HG03571 (cell line): Measurements from ENCODE around the gene MEGF9.
"Not testable (repeated sequence)": the region's sequence is repeated elsewhere in the genome, so short reads cannot be mapped to it uniquely, and the experiment has no call there.

Experiments
- ATAC-seq: cut with Tn5 transposase; IDR thresholded peaks from one replicate; pipeline ENCODE4 v1.9.1; 2021; ENCODE audit not compliant: unreplicated experiment

The MEGF9 gene

GRCh38 chr9:120663380-120663779, 50.9 kb downstream of the MEGF9 start:
- ATAC-seq: no peak

DNA sequence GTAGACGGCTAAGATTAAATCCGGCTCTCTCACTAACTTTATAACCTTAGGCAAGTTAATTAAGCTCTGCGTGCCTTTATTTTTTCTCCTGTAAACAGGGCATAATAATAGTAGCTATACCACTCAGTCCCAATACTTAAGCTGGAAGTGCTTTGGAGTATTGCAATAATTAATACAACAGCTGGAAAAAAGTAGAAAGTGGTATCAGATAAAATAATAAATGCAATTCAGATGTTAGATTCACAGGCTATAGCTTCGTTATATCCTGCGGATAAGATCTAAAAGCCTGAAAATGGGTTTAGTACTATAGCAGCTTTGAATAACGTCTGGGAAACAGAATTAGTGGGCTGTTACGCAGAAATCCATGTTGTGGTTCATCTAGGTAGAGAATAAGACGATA, 51.8 kb downstream of the MEGF9 start:
- ATAC-seq: no peak

GRCh38 chr9:120659676-120660075, 54.6 kb downstream of the MEGF9 start:
- no peak for ATAC-seq

- ATAC-seq: no peak
Measured at GRCh38 chr9:120659209-120659608, 55.1 kb downstream of the MEGF9 start.

GRCh38 chr9:120655005-120655622, 59.2 kb downstream of the MEGF9 start:
- no peak for ATAC-seq

- ATAC-seq: no peak
Measured at GRCh38 chr9:120654272-120654671, 60.0 kb downstream of the MEGF9 start.

DNA sequence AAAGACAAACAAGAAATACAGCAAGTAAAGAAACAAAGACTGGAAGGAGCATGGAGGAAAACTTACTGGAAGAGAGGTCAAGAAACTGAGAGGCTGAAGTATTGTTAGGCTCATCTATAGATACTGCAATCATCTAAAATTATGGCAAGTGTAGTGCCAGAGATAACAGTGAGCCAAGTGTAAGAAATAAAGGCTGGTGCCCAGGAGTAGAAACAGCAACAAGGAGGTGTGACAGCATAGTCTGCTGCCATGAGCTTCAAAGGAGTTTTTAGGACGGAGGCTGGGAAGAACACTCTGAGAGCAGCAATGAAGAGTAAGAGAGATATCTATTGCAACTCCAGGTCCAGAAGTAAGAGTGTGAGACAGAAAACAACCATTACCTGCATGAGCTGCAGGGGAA, 60.5 kb downstream of the MEGF9 start:
- ATAC-seq: no peak

DNA sequence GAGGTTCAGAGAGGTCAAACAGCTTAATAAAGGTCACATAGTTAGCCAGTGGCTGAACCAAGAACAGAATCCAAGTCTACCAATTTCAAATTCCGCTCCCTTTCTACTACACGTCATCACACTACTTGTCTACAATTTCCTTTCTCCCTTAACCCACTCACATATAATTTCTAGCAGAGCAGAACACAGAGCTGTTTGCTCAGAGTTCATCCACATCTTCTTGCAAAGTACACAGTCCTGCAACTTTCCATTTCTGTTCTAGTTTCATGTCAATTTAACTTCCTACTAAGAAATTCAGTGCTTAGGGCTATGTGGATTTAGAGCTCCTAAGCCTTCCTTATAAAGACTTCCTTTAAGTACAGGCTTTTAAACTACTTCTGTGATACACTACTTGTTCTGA, 61.3 kb downstream of the MEGF9 start:
- no peak for ATAC-seq

- no peak for ATAC-seq
Measured at GRCh38 chr9:120650352-120650751, 63.9 kb downstream of the MEGF9 start.

GRCh38 chr9:120648581-120649197, 65.6 kb downstream of the MEGF9 start:
- no peak for ATAC-seq

GRCh38 chr9:120646948-120647347, 67.3 kb downstream of the MEGF9 start:
- no peak for ATAC-seq

GRCh38 chr9:120645760-120646159, 68.5 kb downstream of the MEGF9 start:
- ATAC-seq: no peak

GRCh38 chr9:120643061-120643460, 71.2 kb downstream of the MEGF9 start:
- ATAC-seq: no peak

- ATAC-seq: no peak
Measured at GRCh38 chr9:120642129-120642770, 72.0 kb downstream of the MEGF9 start.

GRCh38 chr9:120640874-120641273, 73.4 kb downstream of the MEGF9 start:
- not testable (repeated sequence) for ATAC-seq

- ATAC-seq: no peak
Measured at GRCh38 chr9:120640380-120640779, 73.9 kb downstream of the MEGF9 start.

DNA sequence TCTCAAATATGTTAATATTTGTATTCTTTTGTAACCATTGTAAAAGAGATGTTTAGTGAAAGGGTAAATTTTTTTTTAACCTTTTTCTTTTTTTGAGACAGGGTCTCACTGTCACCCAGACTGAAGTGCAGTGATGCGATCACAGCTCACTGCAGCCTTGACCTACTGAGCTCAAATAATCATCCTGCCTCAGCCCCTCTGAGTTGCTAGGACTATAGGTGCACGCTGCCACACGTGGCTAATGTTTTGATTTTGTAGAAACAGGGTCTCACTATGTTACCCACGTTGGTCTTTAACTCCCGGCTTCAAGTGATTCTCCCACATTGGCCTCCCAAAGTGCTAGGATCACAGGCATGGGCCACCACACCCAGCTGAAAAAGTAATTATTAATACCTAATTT, 76.4 kb downstream of the MEGF9 start:
- no peak for ATAC-seq

DNA sequence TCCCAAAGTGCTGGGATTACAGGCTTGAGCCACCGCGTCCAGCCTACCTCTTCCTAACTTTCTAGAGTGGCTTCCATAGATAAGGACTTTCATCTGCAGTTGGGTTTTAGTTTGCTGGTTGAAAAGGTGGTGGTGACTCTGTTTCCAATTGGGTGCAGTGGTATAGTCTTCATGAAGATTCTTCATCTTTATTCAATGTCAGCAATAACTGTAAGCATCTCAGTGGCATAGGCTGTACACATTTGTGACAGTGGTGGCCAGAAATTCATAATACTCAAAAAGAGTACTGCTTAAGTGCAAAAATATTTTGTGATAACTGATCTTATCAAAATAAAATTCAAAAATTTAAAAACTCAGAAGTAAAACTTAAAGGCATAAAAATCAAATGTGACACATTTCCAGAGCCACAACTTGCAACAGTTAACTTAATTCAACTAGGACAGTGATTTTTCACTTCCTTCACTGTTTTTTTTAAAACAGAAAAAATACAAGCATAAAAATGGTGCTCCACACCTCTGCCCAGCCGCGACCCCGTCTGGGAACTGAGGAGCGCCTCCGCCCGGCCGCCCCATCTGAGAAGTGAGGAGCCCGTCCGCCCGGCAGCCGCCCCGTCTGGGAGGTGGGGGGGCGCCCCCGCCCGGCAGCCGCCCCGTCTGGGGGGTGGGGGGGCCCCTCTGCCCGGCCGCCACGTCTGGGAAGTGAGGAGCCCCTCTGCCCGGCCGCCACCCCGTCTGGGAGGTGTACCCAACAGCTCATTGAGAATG, 77.9 kb downstream of the MEGF9 start:
- no peak for ATAC-seq

- no peak for ATAC-seq
Measured at GRCh38 chr9:120635011-120635410, 79.3 kb downstream of the MEGF9 start.

GRCh38 chr9:120630333-120630732, 83.9 kb downstream of the MEGF9 start:
- no peak for ATAC-seq

DNA sequence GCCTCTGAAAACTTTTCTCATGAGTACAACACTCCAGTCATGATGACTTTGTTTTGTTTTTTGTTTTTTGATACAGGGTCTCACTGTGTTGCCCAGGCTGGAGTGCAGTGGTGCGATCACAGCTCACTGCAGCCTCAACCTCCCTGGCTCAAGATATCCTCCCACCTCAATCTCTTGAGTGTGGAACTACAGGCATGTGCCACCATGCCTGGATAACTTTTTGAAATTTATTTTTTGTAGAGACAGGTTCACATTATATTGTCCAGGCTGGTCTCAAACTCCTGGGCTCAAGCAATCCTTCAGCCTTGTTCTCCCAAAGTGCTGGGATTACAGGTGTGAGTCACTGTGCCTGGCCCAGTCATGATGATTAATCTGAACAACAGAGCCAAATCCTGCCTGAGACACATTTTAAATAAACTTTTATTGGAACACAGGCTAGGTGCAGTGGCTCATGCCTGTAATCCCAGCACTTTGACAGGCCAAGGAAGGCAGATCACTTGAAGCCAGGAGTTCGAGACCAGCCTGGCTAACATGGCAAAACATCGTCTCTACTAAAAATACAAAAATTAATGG, 85.3 kb downstream of the MEGF9 start:
- ATAC-seq: not testable (repeated sequence)
